ENCODE data around the gene DNAH14. TPM values are rescaled to one million over a fixed set of nuclear protein-coding genes. Genes with fewer than 3 reads are reported as not detected.

DNAH14 gene
- total and polyA plus RNA-seq, 2 experiments from 2014 or later: 55.3 to 80.2 TPM

DNA sequence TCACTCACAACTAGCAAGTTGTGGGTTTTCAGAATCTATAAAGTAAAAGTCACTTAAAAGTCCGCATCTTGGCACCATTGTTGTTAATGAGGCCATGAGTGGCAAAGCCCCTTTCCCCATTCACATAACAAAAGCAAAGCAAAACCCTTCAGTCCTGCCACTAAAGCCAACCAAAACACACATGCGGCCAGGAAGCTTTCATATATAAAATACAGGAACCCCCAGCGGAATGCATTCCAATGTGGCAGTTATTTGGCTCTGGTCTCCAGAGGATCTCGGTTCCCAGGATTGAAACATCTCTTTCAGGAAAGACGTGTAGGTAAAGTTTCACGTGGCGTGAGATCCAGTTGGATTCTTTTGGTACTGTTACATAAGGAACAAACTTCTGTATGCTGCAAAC lies 500.8 kb downstream of the DNAH14 start (continued):
- TF ChIP-seq, protein P1, sequence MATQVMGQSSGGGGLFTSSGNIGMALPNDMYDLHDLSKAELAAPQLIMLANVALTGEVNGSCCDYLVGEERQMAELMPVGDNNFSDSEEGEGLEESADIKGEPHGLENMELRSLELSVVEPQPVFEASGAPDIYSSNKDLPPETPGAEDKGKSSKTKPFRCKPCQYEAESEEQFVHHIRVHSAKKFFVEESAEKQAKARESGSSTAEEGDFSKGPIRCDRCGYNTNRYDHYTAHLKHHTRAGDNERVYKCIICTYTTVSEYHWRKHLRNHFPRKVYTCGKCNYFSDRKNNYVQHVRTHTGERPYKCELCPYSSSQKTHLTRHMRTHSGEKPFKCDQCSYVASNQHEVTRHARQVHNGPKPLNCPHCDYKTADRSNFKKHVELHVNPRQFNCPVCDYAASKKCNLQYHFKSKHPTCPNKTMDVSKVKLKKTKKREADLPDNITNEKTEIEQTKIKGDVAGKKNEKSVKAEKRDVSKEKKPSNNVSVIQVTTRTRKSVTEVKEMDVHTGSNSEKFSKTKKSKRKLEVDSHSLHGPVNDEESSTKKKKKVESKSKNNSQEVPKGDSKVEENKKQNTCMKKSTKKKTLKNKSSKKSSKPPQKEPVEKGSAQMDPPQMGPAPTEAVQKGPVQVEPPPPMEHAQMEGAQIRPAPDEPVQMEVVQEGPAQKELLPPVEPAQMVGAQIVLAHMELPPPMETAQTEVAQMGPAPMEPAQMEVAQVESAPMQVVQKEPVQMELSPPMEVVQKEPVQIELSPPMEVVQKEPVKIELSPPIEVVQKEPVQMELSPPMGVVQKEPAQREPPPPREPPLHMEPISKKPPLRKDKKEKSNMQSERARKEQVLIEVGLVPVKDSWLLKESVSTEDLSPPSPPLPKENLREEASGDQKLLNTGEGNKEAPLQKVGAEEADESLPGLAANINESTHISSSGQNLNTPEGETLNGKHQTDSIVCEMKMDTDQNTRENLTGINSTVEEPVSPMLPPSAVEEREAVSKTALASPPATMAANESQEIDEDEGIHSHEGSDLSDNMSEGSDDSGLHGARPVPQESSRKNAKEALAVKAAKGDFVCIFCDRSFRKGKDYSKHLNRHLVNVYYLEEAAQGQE (IDR thresholded peaks at IDR 0.05; ENCODE audit: unreplicated experiment): no peak
- TF ChIP-seq CREB1 (CRISPR knock-in tag; IDR thresholded peaks at IDR 0.05; ENCODE audit: low read depth): no peak

DNA sequence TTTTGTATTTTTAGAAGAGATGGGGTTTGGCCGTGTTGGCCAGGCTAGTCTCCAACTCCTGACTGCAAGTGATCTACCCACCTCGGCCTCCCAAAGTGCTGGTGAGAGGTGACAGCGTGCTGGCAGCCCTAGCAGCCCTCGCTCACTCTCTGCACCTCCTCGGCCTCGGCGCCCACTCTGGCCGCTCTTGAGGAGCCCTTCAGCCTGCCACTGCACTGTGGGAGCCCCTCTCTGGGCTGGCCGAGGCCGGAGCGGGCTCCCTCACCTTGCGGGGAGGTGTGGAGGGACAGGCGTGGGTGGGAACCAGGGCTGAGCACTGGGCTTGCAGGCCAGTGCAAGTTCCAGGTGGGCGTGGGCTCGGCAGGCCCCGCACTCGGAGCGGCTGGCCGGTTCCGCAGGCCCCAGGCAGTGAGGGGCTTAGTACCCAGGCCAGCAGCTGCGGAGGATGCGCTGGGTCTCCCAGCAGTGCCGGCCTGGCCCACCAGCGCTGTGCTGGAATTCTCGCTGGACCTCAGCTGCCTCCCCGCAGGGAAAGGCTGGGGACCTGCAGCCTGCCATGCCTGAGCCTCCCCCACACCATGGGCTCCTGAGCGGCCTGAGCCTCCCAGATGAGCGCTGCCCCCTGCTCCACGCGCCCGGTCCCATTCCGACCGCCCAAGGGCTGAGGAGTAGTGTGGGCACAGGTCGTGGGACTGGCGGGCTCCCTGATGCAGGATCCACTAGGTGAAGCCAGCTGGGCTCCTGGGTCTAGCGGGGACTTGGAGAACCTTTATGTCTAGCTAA lies 501.8 kb downstream of the DNAH14 start:
- TF ChIP-seq ZNF114 (CRISPR knock-in tag; IDR thresholded peaks at IDR 0.05) (no peak), EZH2 (IDR thresholded peaks at IDR 0.05; ENCODE audit: low read depth, unreplicated experiment) (no peak), CREB1 (CRISPR knock-in tag; IDR thresholded peaks at IDR 0.05; ENCODE audit: low read depth) (no peak), NANOG (IDR thresholded peaks at IDR 0.05; ENCODE audit: borderline replicate concordance) (no peak), POLR2AphosphoS5 (IDR thresholded peaks at IDR 0.05; ENCODE audit: low read depth) (no peak)
- TF ChIP-seq, protein P2, sequence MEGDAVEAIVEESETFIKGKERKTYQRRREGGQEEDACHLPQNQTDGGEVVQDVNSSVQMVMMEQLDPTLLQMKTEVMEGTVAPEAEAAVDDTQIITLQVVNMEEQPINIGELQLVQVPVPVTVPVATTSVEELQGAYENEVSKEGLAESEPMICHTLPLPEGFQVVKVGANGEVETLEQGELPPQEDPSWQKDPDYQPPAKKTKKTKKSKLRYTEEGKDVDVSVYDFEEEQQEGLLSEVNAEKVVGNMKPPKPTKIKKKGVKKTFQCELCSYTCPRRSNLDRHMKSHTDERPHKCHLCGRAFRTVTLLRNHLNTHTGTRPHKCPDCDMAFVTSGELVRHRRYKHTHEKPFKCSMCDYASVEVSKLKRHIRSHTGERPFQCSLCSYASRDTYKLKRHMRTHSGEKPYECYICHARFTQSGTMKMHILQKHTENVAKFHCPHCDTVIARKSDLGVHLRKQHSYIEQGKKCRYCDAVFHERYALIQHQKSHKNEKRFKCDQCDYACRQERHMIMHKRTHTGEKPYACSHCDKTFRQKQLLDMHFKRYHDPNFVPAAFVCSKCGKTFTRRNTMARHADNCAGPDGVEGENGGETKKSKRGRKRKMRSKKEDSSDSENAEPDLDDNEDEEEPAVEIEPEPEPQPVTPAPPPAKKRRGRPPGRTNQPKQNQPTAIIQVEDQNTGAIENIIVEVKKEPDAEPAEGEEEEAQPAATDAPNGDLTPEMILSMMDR (conservative IDR thresholded peaks at IDR 0.05; ENCODE audit: low read depth in 2 of 2): no peak
- Histone ChIP-seq H3K4me2 (no peak overlapping the region), H3K36me3 (ENCODE audit: insufficient read depth) (no peaks in the 10 kb centered on the region), H3K4me1 (ENCODE audit: insufficient read depth) (peaks cover 19% of the 10 kb centered on the region), H4K20me1 (replicated peaks; ENCODE audit: insufficient read depth) (0 out of 2 replicates have a peak, but pooled peaks cover 9% of the 10 kb centered on the region), H2AFZ (no peak overlapping the region), H3F3A (replicated peaks; ENCODE audit: low read depth) (peaks cover 9% of the 10 kb centered on the region; the same call in 1 of the 2 replicates), H3K4me3 (no peak overlapping the region), H3K79me2 (replicated peaks; ENCODE audit: insufficient read depth) (peaks cover 12% of the 10 kb centered on the region), H3K9me2 (ENCODE audit: insufficient read depth) (no peaks in the 10 kb centered on the region), H3K27me3 (ENCODE audit: insufficient read depth) (peaks cover 19% of the 10 kb centered on the region), H3K27ac (ENCODE audit: low read depth) (no peak overlapping the region)
- Mint-ChIP-seq H3K4me3 (no peak overlapping the region), H3K36me3 (ENCODE audit: low read depth) (peaks cover 20% of the 10 kb centered on the region; the same call in 2 of the 3 replicates), H3K4me1 (peaks cover 22% of the 10 kb centered on the region), H3K27me3 (ENCODE audit: insufficient read depth, low read depth, poor library complexity) (peaks cover 25% of the 10 kb centered on the region), H3K27ac (no peak overlapping the region), H3K9me3 (peaks cover 30% of the 10 kb centered on the region; the same call in 2 of the 3 replicates)
- DNase-seq (ENCODE audit: low spot score): no peak
- ATAC-seq: no peak

Data from GM23338 (cell line).